Trophoblast cell (in vitro differentiated cells and primary cell): ENCODE data around the gene BOLA2B.
"Not testable (repeated sequence)": the region's sequence is repeated elsewhere in the genome, so short reads cannot be mapped to it uniquely, and the experiment has no call there.

Experiments
- DNase-seq, 2 donors: peaks; one replicate each; pipeline ENCODE4 v3.0.0-alpha.2; 2016
- H2AFZ ChIP-seq: 2 replicates; pipeline ENCODE4 v1.6.1; 2013; ENCODE audit warnings: low read length, moderate library complexity, mild to moderate bottlenecking; ENCODE audit not compliant: insufficient read depth, poor library complexity
- H2AK5ac ChIP-seq: 2 replicates; pipeline ENCODE4 v1.6.1; 2013; ENCODE audit warnings: mild to moderate bottlenecking, low read length
- H2BK120ac ChIP-seq: 2 replicates; pipeline ENCODE4 v1.6.1; 2013; ENCODE audit warnings: low read length, mild to moderate bottlenecking, moderate library complexity; ENCODE audit not compliant: insufficient read depth, poor library complexity
- H2BK12ac ChIP-seq: 2 replicates; pipeline ENCODE4 v1.6.1; 2013; ENCODE audit warnings: mild to moderate bottlenecking, low read length, moderate library complexity
- H2BK5ac ChIP-seq: 2 replicates; pipeline ENCODE4 v1.6.1; 2013; ENCODE audit warnings: low read length, low read depth, moderate library complexity, mild to moderate bottlenecking; ENCODE audit not compliant: poor library complexity
- H3K14ac ChIP-seq: 2 replicates; pipeline ENCODE4 v1.6.1; 2013; ENCODE audit warnings: mild to moderate bottlenecking, low read length
- H3K18ac ChIP-seq: 2 replicates; pipeline ENCODE4 v1.6.1; 2013; ENCODE audit warnings: mild to moderate bottlenecking, low read length
- H3K23ac ChIP-seq: 2 replicates; pipeline ENCODE4 v1.6.1; 2013; ENCODE audit warnings: low read length
- H3K27ac ChIP-seq: 2 replicates; pipeline ENCODE4 v1.5.1; 2013; ENCODE audit warnings: low read depth, mild to moderate bottlenecking, inconsistent platforms, low read length, moderate library complexity
- H3K27me3 ChIP-seq: 2 replicates; pipeline ENCODE4 v1.6.1; 2013; ENCODE audit warnings: inconsistent platforms, mild to moderate bottlenecking, low read length, moderate library complexity; ENCODE audit not compliant: insufficient read depth
- H3K36me3 ChIP-seq, 2 experiments: 1 replicate in 1 of 2; 2 replicates in 1 of 2; pipeline ENCODE4 v1.6.1; 2013; ENCODE audit warnings: low read length in 2 of 2, mild to moderate bottlenecking in 2 of 2, moderate library complexity in 1 of 2; ENCODE audit not compliant: insufficient read depth in 2 of 2, control insufficient read depth in 1 of 2
- H3K4ac ChIP-seq: 2 replicates; pipeline ENCODE4 v1.6.1; 2013; ENCODE audit warnings: low read depth, mild to moderate bottlenecking, low read length, moderate library complexity
- H3K4me1 ChIP-seq, 2 experiments: 1 replicate in 1 of 2; 2 replicates in 1 of 2; pipeline ENCODE4 v1.6.1; 2013; ENCODE audit warnings: low read length in 2 of 2, mild to moderate bottlenecking in 2 of 2, moderate library complexity in 1 of 2; ENCODE audit not compliant: insufficient read depth in 2 of 2, control insufficient read depth in 1 of 2
- H3K4me2 ChIP-seq: 2 replicates; pipeline ENCODE4 v1.6.1; 2013; ENCODE audit warnings: inconsistent platforms, mild to moderate bottlenecking, low read length, moderate library complexity
- H3K4me3 ChIP-seq: 2 replicates; pipeline ENCODE4 v1.5.1; 2013; ENCODE audit warnings: mild to moderate bottlenecking, low read depth, low read length, inconsistent platforms
- H3K79me1 ChIP-seq: one replicate; pipeline ENCODE4 v1.6.1; 2013; ENCODE audit warnings: low read length
- H3K79me2 ChIP-seq: 2 replicates; pipeline ENCODE4 v1.6.1; 2013; ENCODE audit warnings: low read length, mild to moderate bottlenecking; ENCODE audit not compliant: control insufficient read depth, insufficient read depth, poor library complexity
- H3K9ac ChIP-seq: 2 replicates; pipeline ENCODE4 v1.6.1; 2013; ENCODE audit warnings: mild to moderate bottlenecking, low read length
- H3K9me3 ChIP-seq: 2 replicates; pipeline ENCODE4 v1.6.1; 2013; ENCODE audit warnings: low read depth, mild to moderate bottlenecking, control low read depth, inconsistent platforms, low read length; ENCODE audit not compliant: insufficient read depth
- H4K12ac ChIP-seq: 2 replicates; pipeline ENCODE4 v1.6.1; 2013; ENCODE audit warnings: low read depth, mild to moderate bottlenecking, low read length, moderate library complexity
- H4K8ac ChIP-seq: 2 replicates; pipeline ENCODE4 v1.6.1; 2013; ENCODE audit warnings: low read depth, mild to moderate bottlenecking, low read length, moderate library complexity
- H4K91ac ChIP-seq: one replicate; pipeline ENCODE4 v1.6.1; 2013; ENCODE audit warnings: low read depth, mild to moderate bottlenecking, low read length, moderate library complexity
- WGBS: extraction: QIAGEN DNeasy Blood & Tissue Kit; methylation state at CpG from one replicate; pipeline ENCODE4 v1.1.7; 2013; ENCODE audit warnings: missing lambda C conversion rate; ENCODE audit not compliant: insufficient read length, insufficient coverage; ENCODE audit errors: extremely low coverage; 5-methylcytosine and 5-hydroxymethylcytosine counted together

The BOLA2B gene

GRCh38 chr16:30191158-30191557 lies 2.3 kb downstream of the BOLA2B start:
- H3K36me3 ChIP-seq, H2BK12ac ChIP-seq, H3K27me3 ChIP-seq, H3K4me1 ChIP-seq, H3K27ac ChIP-seq, H3K14ac ChIP-seq, DNase-seq, H3K4me2 ChIP-seq, H2AFZ ChIP-seq, H3K18ac ChIP-seq, H4K12ac ChIP-seq, H4K91ac ChIP-seq, H2BK120ac ChIP-seq, H3K4me3 ChIP-seq, H3K23ac ChIP-seq, H2AK5ac ChIP-seq, H4K8ac ChIP-seq, H3K79me1 ChIP-seq, H3K9ac ChIP-seq, H3K4ac ChIP-seq, H3K9me3 ChIP-seq, H3K79me2 ChIP-seq, H2BK5ac ChIP-seq: not testable (repeated sequence)
- no CpG with 5 or more reads among the region's 12 CpGs for WGBS

GRCh38 chr16:30187971-30188561 lies 5.4 kb downstream of the BOLA2B start:
- WGBS, result no CpG with 5 or more reads among the region's 23 CpGs
- H3K9ac ChIP-seq, result no peak overlapping the region
- DNase-seq, result no peak
- no peak overlapping the region for H4K12ac ChIP-seq
- no peak overlapping the region for H2BK12ac ChIP-seq
- H3K36me3 ChIP-seq, result no peaks in the 10 kb centered on the region
- no peak overlapping the region for H2BK120ac ChIP-seq
- H2BK5ac ChIP-seq, result no peak overlapping the region
- no peak overlapping the region for H4K8ac ChIP-seq
- H3K27ac ChIP-seq, result no peak overlapping the region
- peaks cover 2% of the 10 kb centered on the region for H3K9me3 ChIP-seq
- no peak overlapping the region for H3K4me2 ChIP-seq
- peak overlapping the region; percentile 44 for H3K4me3 ChIP-seq
- H3K27me3 ChIP-seq, result no peaks in the 10 kb centered on the region
- H3K18ac ChIP-seq, result no peak overlapping the region
- no peak overlapping the region for H3K4ac ChIP-seq
- H3K14ac ChIP-seq, result no peak overlapping the region
- H4K91ac ChIP-seq, result no peak overlapping the region
- H2AK5ac ChIP-seq, result no peak overlapping the region
- H3K79me1 ChIP-seq, result no peaks in the 10 kb centered on the region
- peaks cover 3 to 4% of the 10 kb centered on the region in 2 experiments for H3K4me1 ChIP-seq
- H2AFZ ChIP-seq, result no peak overlapping the region
- H3K23ac ChIP-seq, result no peak overlapping the region
- no peaks in the 10 kb centered on the region for H3K79me2 ChIP-seq

DNA sequence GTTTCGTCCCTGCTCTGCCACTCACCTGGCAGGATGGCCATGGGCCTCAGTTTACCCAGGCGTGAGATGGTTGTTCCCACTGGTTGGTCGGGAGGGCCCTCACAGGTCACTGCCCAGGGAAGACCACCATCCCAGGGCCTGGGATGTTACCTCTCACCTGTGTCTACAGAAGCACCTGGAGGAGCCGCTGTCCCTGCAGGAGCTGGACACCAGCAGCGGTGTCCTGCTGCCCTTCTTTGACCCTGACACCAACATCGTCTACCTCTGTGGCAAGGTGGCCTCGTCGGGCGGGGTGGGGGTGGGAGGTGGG lies 6.0 kb downstream of the BOLA2B start:
- no peak overlapping the region for H3K23ac ChIP-seq
- no CpG with 5 or more reads among the region's 9 CpGs for WGBS
- H3K14ac ChIP-seq, result no peak overlapping the region

GRCh38 chr16:30186782-30187555 lies 6.5 kb downstream of the BOLA2B start:
- no peaks in the 10 kb centered on the region for H3K27me3 ChIP-seq
- H3K4me3 ChIP-seq, result no peak overlapping the region
- H3K23ac ChIP-seq, result no peak overlapping the region
- DNase-seq, result peak; percentile 48 to 80
- H3K4ac ChIP-seq, result no peak overlapping the region
- H4K12ac ChIP-seq, result no peak overlapping the region
- no peak overlapping the region for H3K14ac ChIP-seq
- no CpG with 5 or more reads among the region's 36 CpGs for WGBS
- no peak overlapping the region for H3K9ac ChIP-seq
- no peaks in the 10 kb centered on the region for H3K79me2 ChIP-seq
- H2AK5ac ChIP-seq, result no peak overlapping the region
- no peaks in the 10 kb centered on the region for H3K36me3 ChIP-seq
- no peak overlapping the region for H3K18ac ChIP-seq
- no peak overlapping the region for H2BK12ac ChIP-seq
- H2AFZ ChIP-seq, result no peak overlapping the region
- H4K8ac ChIP-seq, result no peak overlapping the region
- H2BK5ac ChIP-seq, result no peak overlapping the region
- no peaks in the 10 kb centered on the region for H3K79me1 ChIP-seq
- peaks cover 3 to 9% of the 10 kb centered on the region in 2 experiments for H3K4me1 ChIP-seq
- H3K9me3 ChIP-seq, result peaks cover 2% of the 10 kb centered on the region
- no peak overlapping the region for H3K27ac ChIP-seq
- no peak overlapping the region for H3K4me2 ChIP-seq
- H2BK120ac ChIP-seq, result no peak overlapping the region
- H4K91ac ChIP-seq, result no peak overlapping the region

More for the DNA sequence above, 6.0 kb downstream of the BOLA2B start:
- Histone ChIP-seq H3K4ac (no peak overlapping the region), H3K18ac (no peak overlapping the region), H3K27me3 (no peaks in the 10 kb centered on the region), H3K9me3 (peaks cover 2% of the 10 kb centered on the region), H3K4me1 (peaks cover 3 to 8% of the 10 kb centered on the region in 2 experiments), H2AFZ (no peak overlapping the region), H3K79me2 (no peaks in the 10 kb centered on the region), H4K12ac (no peak overlapping the region), H3K36me3 (no peaks in the 10 kb centered on the region), H3K79me1 (no peaks in the 10 kb centered on the region), H4K8ac (no peak overlapping the region), H3K4me3 (no peak overlapping the region), H2BK12ac (no peak overlapping the region), H2BK120ac (no peak overlapping the region), H4K91ac (no peak overlapping the region), H2AK5ac (no peak overlapping the region), H3K9ac (no peak overlapping the region), H3K27ac (no peak overlapping the region), H2BK5ac (no peak overlapping the region), H3K4me2 (no peak overlapping the region)
- DNase-seq, result no peak
